Measurements from ENCODE around the gene IQSEC1. TPM values are rescaled to one million over a fixed set of nuclear protein-coding genes. Genes with fewer than 3 reads are reported as not detected.

IQSEC1 gene
- total RNA-seq, 1 donor from 2014 or later = 211 TPM

DNA sequence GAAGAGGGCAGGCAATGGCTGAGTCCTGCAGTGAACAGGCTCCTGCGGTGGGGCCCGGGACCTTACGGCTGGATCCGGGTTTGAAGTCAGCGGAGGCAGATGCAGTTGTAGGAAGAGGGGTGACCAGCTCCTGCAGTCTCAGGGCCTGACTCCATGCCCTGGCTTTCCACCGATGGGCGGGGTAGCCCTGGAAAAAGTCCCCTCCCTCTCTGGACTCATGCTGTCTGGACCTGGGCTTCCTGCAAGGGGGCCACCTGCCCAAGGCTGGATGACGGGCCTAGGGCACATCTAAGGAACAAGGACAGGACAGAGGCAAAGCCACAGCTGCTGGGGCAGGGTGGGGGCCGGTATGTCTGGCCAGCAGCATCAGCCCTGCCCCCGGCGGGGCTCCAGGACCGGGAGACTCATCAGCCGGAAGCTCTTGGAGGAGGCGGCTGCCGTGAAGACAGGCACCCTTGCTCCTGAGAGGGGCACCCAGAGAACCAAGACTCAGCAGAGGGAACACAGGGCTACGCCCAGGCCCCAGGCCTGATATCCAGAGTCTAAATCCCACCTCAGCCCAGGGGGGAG is 12.8 kb downstream of the IQSEC1 start:
- Mint-ChIP-seq H3K36me3 (ENCODE audit: unreplicated experiment) (no peaks in the 10 kb centered on the region), H3K4me1 (ENCODE audit: low read depth, unreplicated experiment) (peaks cover 10% of the 10 kb centered on the region), H3K27me3 (ENCODE audit: unreplicated experiment) (peaks cover 6% of the 10 kb centered on the region), H3K9me3 (ENCODE audit: unreplicated experiment) (peaks cover 11% of the 10 kb centered on the region), H3K27ac (ENCODE audit: unreplicated experiment) (no peak overlapping the region), H3K4me3 (ENCODE audit: unreplicated experiment) (no peak overlapping the region)
- no peak for DNase-seq
- TF ChIP-seq, protein P1, sequence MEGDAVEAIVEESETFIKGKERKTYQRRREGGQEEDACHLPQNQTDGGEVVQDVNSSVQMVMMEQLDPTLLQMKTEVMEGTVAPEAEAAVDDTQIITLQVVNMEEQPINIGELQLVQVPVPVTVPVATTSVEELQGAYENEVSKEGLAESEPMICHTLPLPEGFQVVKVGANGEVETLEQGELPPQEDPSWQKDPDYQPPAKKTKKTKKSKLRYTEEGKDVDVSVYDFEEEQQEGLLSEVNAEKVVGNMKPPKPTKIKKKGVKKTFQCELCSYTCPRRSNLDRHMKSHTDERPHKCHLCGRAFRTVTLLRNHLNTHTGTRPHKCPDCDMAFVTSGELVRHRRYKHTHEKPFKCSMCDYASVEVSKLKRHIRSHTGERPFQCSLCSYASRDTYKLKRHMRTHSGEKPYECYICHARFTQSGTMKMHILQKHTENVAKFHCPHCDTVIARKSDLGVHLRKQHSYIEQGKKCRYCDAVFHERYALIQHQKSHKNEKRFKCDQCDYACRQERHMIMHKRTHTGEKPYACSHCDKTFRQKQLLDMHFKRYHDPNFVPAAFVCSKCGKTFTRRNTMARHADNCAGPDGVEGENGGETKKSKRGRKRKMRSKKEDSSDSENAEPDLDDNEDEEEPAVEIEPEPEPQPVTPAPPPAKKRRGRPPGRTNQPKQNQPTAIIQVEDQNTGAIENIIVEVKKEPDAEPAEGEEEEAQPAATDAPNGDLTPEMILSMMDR (IDR thresholded peaks at IDR 0.05; ENCODE audit: partially characterized antibody, unreplicated experiment) = no peak

DNA sequence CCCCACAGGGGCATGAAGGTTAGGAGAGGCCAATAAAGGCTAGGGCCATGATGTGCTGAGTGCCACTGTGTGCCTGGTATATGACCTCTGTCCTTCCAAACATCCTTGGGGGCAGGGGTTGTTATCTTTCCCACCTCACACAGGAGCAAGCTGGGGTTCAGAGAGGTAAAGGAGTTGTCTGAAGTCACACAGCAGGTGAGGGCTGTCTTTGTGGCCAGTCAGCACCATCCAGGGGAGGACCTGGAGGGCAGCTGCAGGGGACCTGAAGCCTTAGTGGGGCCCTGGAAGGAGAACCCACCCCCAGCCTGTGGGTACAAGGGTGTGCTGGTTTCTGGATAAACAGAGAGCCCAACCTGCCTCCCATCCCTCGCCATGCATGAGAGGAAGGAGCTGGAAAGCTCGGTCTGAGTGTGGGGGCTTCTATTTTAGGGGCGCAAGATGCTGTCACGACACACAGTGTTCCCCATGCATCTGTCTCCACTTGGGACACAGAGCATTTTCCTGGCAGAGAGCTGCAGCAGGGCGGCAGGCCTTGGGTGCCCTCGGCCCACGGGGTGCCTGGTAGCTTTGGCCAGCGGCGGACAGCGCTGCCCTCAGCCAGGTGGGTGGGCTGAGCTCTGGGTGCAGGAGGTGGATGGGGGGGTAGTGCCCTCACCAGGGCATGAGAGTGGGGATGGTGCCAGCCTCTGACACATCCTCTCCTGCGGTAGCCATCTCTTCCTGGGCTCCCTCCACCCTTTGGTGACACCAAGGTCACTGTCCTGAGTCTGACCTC is 14.7 kb downstream of the IQSEC1 start:
- Mint-ChIP-seq H3K4me1 (ENCODE audit: low read depth, unreplicated experiment) (peaks cover 5% of the 10 kb centered on the region), H3K27ac (ENCODE audit: unreplicated experiment) (no peak overlapping the region), H3K4me3 (ENCODE audit: unreplicated experiment) (no peak overlapping the region), H3K36me3 (ENCODE audit: unreplicated experiment) (no peaks in the 10 kb centered on the region), H3K27me3 (ENCODE audit: unreplicated experiment) (peaks cover 7% of the 10 kb centered on the region), H3K9me3 (ENCODE audit: unreplicated experiment) (peaks cover 4% of the 10 kb centered on the region)
- no peak for DNase-seq
- TF ChIP-seq, protein P1 (IDR thresholded peaks at IDR 0.05; ENCODE audit: partially characterized antibody, unreplicated experiment) = no peak

DNA sequence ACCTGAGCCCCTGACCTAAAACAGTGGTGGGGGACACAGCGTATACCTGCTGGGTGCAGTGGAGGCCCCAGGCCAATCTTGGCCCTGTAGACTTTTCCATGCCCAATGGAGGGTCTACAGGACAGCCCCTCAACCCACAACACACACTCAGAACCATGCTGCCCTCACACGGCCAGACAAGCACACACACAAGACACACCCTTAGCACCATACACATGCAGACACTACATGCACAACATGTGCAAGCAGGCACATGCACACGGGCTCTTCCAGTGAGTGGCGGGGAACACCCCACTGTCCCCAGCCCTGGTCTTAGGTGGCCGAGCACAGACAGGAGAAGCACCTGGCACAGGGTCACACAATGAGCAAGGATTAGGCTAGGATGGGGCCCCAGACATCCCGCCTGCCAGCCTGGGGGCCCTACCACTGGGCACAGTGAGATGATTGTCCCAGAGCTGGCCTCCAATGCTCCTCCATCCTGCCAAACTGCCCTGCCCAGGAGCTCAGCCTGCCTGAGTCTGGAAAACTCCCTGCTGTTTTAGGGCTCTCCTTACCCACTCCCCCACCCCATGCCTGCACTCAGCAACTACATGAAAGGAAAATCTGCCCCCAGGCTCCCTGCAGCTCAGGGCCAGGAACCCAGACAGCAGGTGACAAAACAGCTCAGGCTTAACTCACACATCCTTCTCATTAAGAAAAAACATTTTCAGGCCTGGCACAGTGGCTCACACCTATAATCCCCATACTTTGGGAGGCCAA is 15.8 kb downstream of the IQSEC1 start:
- Mint-ChIP-seq H3K27me3 (ENCODE audit: unreplicated experiment) (peaks cover 7% of the 10 kb centered on the region), H3K36me3 (ENCODE audit: unreplicated experiment) (no peaks in the 10 kb centered on the region), H3K4me3 (ENCODE audit: unreplicated experiment) (no peak overlapping the region), H3K27ac (ENCODE audit: unreplicated experiment) (no peak overlapping the region), H3K9me3 (ENCODE audit: unreplicated experiment) (peaks cover 4% of the 10 kb centered on the region), H3K4me1 (ENCODE audit: low read depth, unreplicated experiment) (peaks cover 6% of the 10 kb centered on the region)
- DNase-seq = no peak
- TF ChIP-seq, protein P1 (IDR thresholded peaks at IDR 0.05; ENCODE audit: partially characterized antibody, unreplicated experiment) = no peak

DNA sequence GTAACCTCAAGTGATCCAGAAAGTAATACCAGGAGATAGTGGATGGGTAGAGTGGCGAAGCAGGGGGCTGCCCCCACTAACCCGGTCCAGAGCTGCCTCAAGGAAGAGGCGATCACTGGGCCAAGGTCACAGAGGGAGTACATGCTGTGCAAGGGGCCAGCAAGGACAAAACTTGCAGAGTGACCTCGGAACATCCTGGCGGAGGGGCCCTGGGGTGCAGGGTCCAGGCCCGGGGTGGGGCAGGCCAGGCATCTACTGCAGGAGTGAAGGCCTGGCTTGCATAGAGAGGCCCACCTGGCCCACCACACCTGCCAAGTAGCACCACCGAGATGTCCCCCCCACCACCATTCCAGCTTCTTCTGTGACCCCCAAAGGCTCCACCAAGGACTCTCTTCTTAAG is 17.6 kb downstream of the IQSEC1 start:
- TF ChIP-seq, protein P1 (IDR thresholded peaks at IDR 0.05; ENCODE audit: partially characterized antibody, unreplicated experiment) = no peak
- H3K4me3 Mint-ChIP-seq (ENCODE audit: unreplicated experiment) = no peak overlapping the region
- no peaks in the 10 kb centered on the region for H3K36me3 Mint-ChIP-seq (ENCODE audit: unreplicated experiment)
- H3K4me1 Mint-ChIP-seq (ENCODE audit: low read depth, unreplicated experiment) = peaks cover 10% of the 10 kb centered on the region
- no peak for DNase-seq
- peaks cover 9% of the 10 kb centered on the region for H3K27me3 Mint-ChIP-seq (ENCODE audit: unreplicated experiment)
- no peak overlapping the region for H3K27ac Mint-ChIP-seq (ENCODE audit: unreplicated experiment)
- H3K9me3 Mint-ChIP-seq (ENCODE audit: unreplicated experiment) = peaks cover 4% of the 10 kb centered on the region

Measured in glutamatergic neuron (in vitro differentiated cells).